A549 (cell line): Measurements from ENCODE around the gene FOXC2. TPM values are rescaled to one million over a fixed set of nuclear protein-coding genes. Genes with fewer than 3 reads are reported as not detected.

ENCODE experiments used
- ATAC-seq, 2 experiments: fragments of 200-7000 bp in 1 of 2; fragments of >200 bp in 1 of 2; cut with Nextera tagmentation in 1 of 2; cut with Tn5 transposase in 1 of 2; 3 replicates each; pipeline versions ENCODE4 v1.8.0 to v1.9.1; 2018 to 2020; ENCODE audit warnings: mild to moderate bottlenecking in 1 of 2, moderate library complexity in 1 of 2
- CTCF ChIA-PET: fragments of 300-600 bp; sonication (Branson Sonifier 250); formaldehyde crosslinking; extraction: SDS; loops from one replicate; lab custom pipeline; 2021; ENCODE audit warnings: antibody characterized with exemption, inconsistent platforms; lab: Yijun Ruan, JAX
- POLR2A ChIA-PET: fragments of 350-600 bp; formaldehyde crosslinking; extraction: SDS; loops from one replicate; lab custom pipeline; 2021; ENCODE audit warnings: antibody characterized with exemption, inconsistent platforms; lab: Yijun Ruan, JAX
- DNase-seq, 2 experiments: peaks; one replicate each; pipeline versions ENCODE4 v3.0.0 to v3.0.0-alpha.2; 2011 to 2016; ENCODE audit warnings: low read depth in 1 of 2, low spot score in 1 of 2
- FAIRE-seq: peaks from 2 replicates; lab custom pipeline; 2011; peaks lifted over from hg19 to GRCh38; lab: Jason Lieb, UNC
- H3K27ac ChIP-seq, 2 experiments: fragments of >200 bp; sonication (Bioruptor Twin); formaldehyde crosslinking; 3 replicates each; pipeline ENCODE4 v1.5.1; 2016 to 2017
- H3K4me1 ChIP-seq: fragments of >200 bp; sonication (Bioruptor Twin); formaldehyde crosslinking; 3 replicates; pipeline ENCODE4 v1.6.1; 2016
- H3K4me2 ChIP-seq: fragments of >200 bp; sonication (Bioruptor Twin); formaldehyde crosslinking; 3 replicates; pipeline ENCODE4 v1.6.1; 2016
- H3K4me3 ChIP-seq: fragments of >200 bp; sonication (Bioruptor Twin); formaldehyde crosslinking; 3 replicates; pipeline ENCODE4 v1.5.1; 2016
- H3K9me3 ChIP-seq: fragments of >200 bp; sonication (Bioruptor Twin); formaldehyde crosslinking; 3 replicates; pipeline ENCODE4 v1.6.1; 2016
- BHLHE40 ChIP-seq: IDR thresholded peaks from 2 replicates; pipeline ENCODE4 v1.6.1; 2012; ENCODE audit warnings: low read depth, low read length, inconsistent platforms
- CBX8 ChIP-seq: fragments of 200-600 bp; sonication (generic); IDR thresholded peaks from 2 replicates; pipeline ENCODE4 v1.6.1; 2016
- CTCF ChIP-seq: fragments of >200 bp; sonication (Bioruptor Twin); formaldehyde crosslinking; IDR thresholded peaks from 3 replicates; pipeline ENCODE4 v1.5.1; 2016
- ELK1 ChIP-seq: fragments of 150-350 bp; IDR thresholded peaks from 2 replicates; pipeline ENCODE4 v1.6.1; 2014; ENCODE audit warnings: low read depth, mild to moderate bottlenecking, low read length
- ESRRA ChIP-seq: fragments of 150-350 bp; IDR thresholded peaks from 2 replicates; pipeline ENCODE4 v1.6.1; 2014; ENCODE audit warnings: mild to moderate bottlenecking, low read length, borderline replicate concordance
- FOSB ChIP-seq: fragments of 250-450 bp; sonication (Bioruptor Pico); IDR thresholded peaks from 2 replicates; pipeline ENCODE4 v1.5.0; 2020; ENCODE audit warnings: mild to moderate bottlenecking, moderate library complexity
- FOSL2 ChIP-seq, 2 experiments: fragments of 450-650 bp in 1 of 2; fragments of >200 bp in 1 of 2; sonication (Bioruptor Twin) in 1 of 2; formaldehyde crosslinking; IDR thresholded peaks; 2 replicates each; pipeline versions ENCODE4 v1.5.0 to v1.6.1; 2016 to 2020; ENCODE audit warnings: mild to moderate bottlenecking in 1 of 2, moderate library complexity in 1 of 2
- HDAC2 ChIP-seq: fragments of 200-600 bp; sonication (generic); IDR thresholded peaks from 2 replicates; pipeline ENCODE4 v1.6.1; 2016
- HOXA7 ChIP-seq: fragments of 250-450 bp; sonication (Bioruptor Pico); IDR thresholded peaks from 2 replicates; pipeline ENCODE4 v1.5.0; 2020; ENCODE audit warnings: mild to moderate bottlenecking, moderate library complexity
- HOXB13 ChIP-seq: fragments of 250-450 bp; sonication (Bioruptor Pico); IDR thresholded peaks from 2 replicates; pipeline ENCODE4 v1.5.0; 2020; ENCODE audit warnings: low read depth, mild to moderate bottlenecking, moderate library complexity
- KDM1A ChIP-seq: fragments of 200-600 bp; sonication (generic); IDR thresholded peaks from 2 replicates; pipeline ENCODE4 v1.6.1; 2016; ENCODE audit warnings: low read depth, mild to moderate bottlenecking
- KDM5A ChIP-seq: fragments of 200-600 bp; sonication (generic); IDR thresholded peaks from 2 replicates; pipeline ENCODE4 v1.6.1; 2016; ENCODE audit warnings: antibody characterized with exemption, mild to moderate bottlenecking
- MAZ ChIP-seq: fragments of 150-350 bp; IDR thresholded peaks from 2 replicates; pipeline ENCODE4 v1.6.1; 2014; ENCODE audit warnings: antibody characterized with exemption, low read depth, low read length, borderline replicate concordance
- MYC ChIP-seq: IDR thresholded peaks from 2 replicates; pipeline ENCODE4 v1.6.1; 2012; ENCODE audit warnings: mild to moderate bottlenecking, inconsistent platforms, low read length, improper control_type of control experiment, borderline replicate concordance
- NFE2L2 ChIP-seq: fragments of 150-350 bp; conservative IDR thresholded peaks from 2 replicates; pipeline ENCODE4 v1.6.1; 2014; ENCODE audit warnings: low read length
- NR3C1 ChIP-seq: fragments of >200 bp; sonication (Bioruptor Twin); formaldehyde crosslinking; IDR thresholded peaks from 3 replicates; pipeline ENCODE4 v1.6.1; 2017
- POLR2A ChIP-seq: IDR thresholded peaks from 2 replicates; pipeline ENCODE4 v1.6.1; 2012; ENCODE audit warnings: mild to moderate bottlenecking, low read length
- RFX5 ChIP-seq: fragments of 450-650 bp; IDR thresholded peaks from 2 replicates; pipeline ENCODE4 v1.7.1; 2014; ENCODE audit warnings: antibody characterized with exemption, mild to moderate bottlenecking, moderate library complexity
- SMC3 ChIP-seq: fragments of >200 bp; sonication (Bioruptor Twin); formaldehyde crosslinking; IDR thresholded peaks from 3 replicates; pipeline ENCODE4 v1.6.1; 2018; ENCODE audit warnings: inconsistent platforms
- SREBF2 ChIP-seq: fragments of 450-650 bp; IDR thresholded peaks from 2 replicates; pipeline ENCODE4 v1.6.1; 2014; ENCODE audit warnings: mild to moderate bottlenecking, moderate library complexity
- TFCP2L1 ChIP-seq: fragments of 250-450 bp; sonication (Bioruptor Pico); IDR thresholded peaks from 2 replicates; pipeline ENCODE4 v1.5.0; 2021; ENCODE audit warnings: mild to moderate bottlenecking
- TP53 ChIP-seq: fragments of 250-450 bp; sonication (Bioruptor Pico); IDR thresholded peaks from 2 replicates; pipeline ENCODE4 v1.5.0; 2021; ENCODE audit warnings: mild to moderate bottlenecking, moderate library complexity
- ZFP36 ChIP-seq: fragments of 450-650 bp; IDR thresholded peaks from 2 replicates; pipeline ENCODE4 v1.6.1; 2014; ENCODE audit warnings: borderline replicate concordance; ENCODE audit not compliant: partially characterized antibody
- ZNF302 ChIP-seq: fragments of 250-450 bp; sonication (Bioruptor Pico); IDR thresholded peaks from 2 replicates; pipeline ENCODE4 v1.9.0; 2021; ENCODE audit warnings: inconsistent platforms, mild to moderate bottlenecking, moderate library complexity
- WGBS: methylation state at CpG from one replicate; pipeline ENCODE4 v1.1.6; 2017; ENCODE audit errors: missing lambda C conversion rate; 5-methylcytosine and 5-hydroxymethylcytosine counted together
- polyA plus RNA-seq, 4 experiments: library from polyadenylated mRNA; depleted of rRNA in 3 of 4; stranded (reverse); fragments of >200 nt; fragmentation: RNase III in 1 of 4; extraction: RNeasy Plus Mini Kit Qiagen cat#74134 plus additional on column Dnase treatment in 1 of 4; gene quantifications; 2 replicates in 3 of 4; 3 replicates in 1 of 4; pipeline ENCODE4 v1.2.3, GENCODE V29; 2011 to 2017
- TF ChIP-seq, protein P1 (sequence below): fragments of 250-450 bp; sonication (Bioruptor Pico); IDR thresholded peaks from 2 replicates; pipeline ENCODE4 v1.5.0; 2021; ENCODE audit warnings: mild to moderate bottlenecking, moderate library complexity, borderline replicate concordance

The FOXC2 gene
- polyA plus RNA-seq, 2 of the 4 experiments (the other 2 are of a cell fraction), result 0.06 to 0.28 TPM

DNA sequence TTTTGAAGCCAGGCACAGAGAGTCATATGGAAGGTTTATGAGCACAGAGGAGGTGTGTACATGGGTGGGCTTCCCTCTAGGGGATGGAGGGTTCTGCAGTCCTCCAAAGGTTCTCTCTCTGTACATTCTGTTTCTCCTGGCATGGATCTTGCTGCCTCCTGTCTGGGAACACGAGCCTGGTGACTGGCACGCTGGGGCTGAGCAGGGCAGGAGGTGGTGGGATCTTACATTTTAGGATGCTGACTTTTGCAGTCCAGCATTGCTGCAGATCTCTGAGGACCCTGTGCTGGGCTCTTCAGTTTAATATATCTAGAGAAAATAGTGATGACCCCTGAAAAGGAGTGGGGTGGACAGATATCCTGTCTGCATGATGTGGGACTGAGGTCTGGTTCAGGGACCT lies 34.7 kb downstream of the FOXC2 start (continued):
- no peak for TF ChIP-seq NFE2L2
- no peak for TF ChIP-seq NR3C1
- TF ChIP-seq FOSB (CRISPR knock-in tag), result no peak
- TF ChIP-seq ZNF302 (CRISPR knock-in tag), result no peak

- POLR2A ChIA-PET, result no interaction called here
- TF ChIP-seq TP53 (no peak), MYC (no peak), HOXA7 (no peak), TFCP2L1 (CRISPR knock-in tag) (no peak), RFX5 (no peak), KDM5A (no peak), KDM1A (no peak), ELK1 (no peak), POLR2A (no peak), SMC3 (no peak)
- no peaks in the 10 kb centered on the region for H3K4me1 ChIP-seq
- DNase-seq (no peak), ATAC-seq (0 out of 6 replicates have a peak, but pooled peaks of 1 of the 2 experiments have one; percentile 24), FAIRE-seq (no peak)
- H3K27ac ChIP-seq, result no peak overlapping the region
- H3K9me3 ChIP-seq, result peaks cover 3% of the 10 kb centered on the region; the same call in 1 of the 3 replicates
- H3K4me3 ChIP-seq, result no peak overlapping the region
- WGBS, result 74% methylated on average over 4 of the region's 4 CpGs
- CTCF ChIA-PET, result no interaction called here
- H3K4me2 ChIP-seq, result no peak overlapping the region
Observed at GRCh38 chr16:86602521-86602920, 35.9 kb downstream of the FOXC2 start.

GRCh38 chr16:86604436-86605193 lies 38.0 kb downstream of the FOXC2 start:
- Histone ChIP-seq H3K9me3 (no peaks in the 10 kb centered on the region), H3K4me1 (peaks cover 14% of the 10 kb centered on the region; the same call in 2 of the 3 replicates), H3K4me3 (no peak overlapping the region), H3K4me2 (no peak overlapping the region), H3K27ac (no peak overlapping the region)
- DNase-seq, result no peak
- POLR2A ChIA-PET, result no interaction called here
- no peak for FAIRE-seq
- no peak for ATAC-seq
- WGBS, result 80% methylated on average over 16 of the region's 16 CpGs
- TF ChIP-seq ZFP36 (no peak), HOXB13 (CRISPR knock-in tag) (no peak), MYC (no peak), TFCP2L1 (CRISPR knock-in tag) (no peak), NR3C1 (no peak), HDAC2 (no peak), BHLHE40 (no peak), CTCF (no peak), ESRRA (no peak), RFX5 (no peak), CBX8 (no peak), MAZ (no peak), FOSL2 (IDR thresholded peaks at IDR 0.05) (no peak), FOSL2 (CRISPR knock-in tag; IDR thresholded peaks at IDR 0.05) (no peak), SREBF2 (no peak)
- TF ChIP-seq, protein P1, sequence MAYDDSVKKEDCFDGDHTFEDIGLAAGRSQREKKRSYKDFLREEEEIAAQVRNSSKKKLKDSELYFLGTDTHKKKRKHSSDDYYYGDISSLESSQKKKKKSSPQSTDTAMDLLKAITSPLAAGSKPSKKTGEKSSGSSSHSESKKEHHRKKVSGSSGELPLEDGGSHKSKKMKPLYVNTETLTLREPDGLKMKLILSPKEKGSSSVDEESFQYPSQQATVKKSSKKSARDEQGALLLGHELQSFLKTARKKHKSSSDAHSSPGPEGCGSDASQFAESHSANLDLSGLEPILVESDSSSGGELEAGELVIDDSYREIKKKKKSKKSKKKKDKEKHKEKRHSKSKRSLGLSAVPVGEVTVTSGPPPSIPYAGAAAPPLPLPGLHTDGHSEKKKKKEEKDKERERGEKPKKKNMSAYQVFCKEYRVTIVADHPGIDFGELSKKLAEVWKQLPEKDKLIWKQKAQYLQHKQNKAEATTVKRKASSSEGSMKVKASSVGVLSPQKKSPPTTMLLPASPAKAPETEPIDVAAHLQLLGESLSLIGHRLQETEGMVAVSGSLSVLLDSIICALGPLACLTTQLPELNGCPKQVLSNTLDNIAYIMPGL (CRISPR knock-in tag), result no peak
- CTCF ChIA-PET, result interaction anchor here (0.6 to 1.3 kb wide), 4 partner anchors 20 to 459 kb away, joined by 3 to 4 read pairs (median 3); no protein-coding TSS in a partner anchor
